GM12892 (cell line): ENCODE results near the gene SERPIND1.

ENCODE experiments used
- POLR2A ChIP-seq: IDR thresholded peaks from 2 replicates; pipeline ENCODE4 v1.6.1; 2011; ENCODE audit warnings: low read depth, low read length, control low read depth
- POLR2AphosphoS5 ChIP-seq: IDR thresholded peaks from 2 replicates; pipeline ENCODE4 v1.6.1; 2011; ENCODE audit warnings: low read depth, low read length, control low read depth

DNA sequence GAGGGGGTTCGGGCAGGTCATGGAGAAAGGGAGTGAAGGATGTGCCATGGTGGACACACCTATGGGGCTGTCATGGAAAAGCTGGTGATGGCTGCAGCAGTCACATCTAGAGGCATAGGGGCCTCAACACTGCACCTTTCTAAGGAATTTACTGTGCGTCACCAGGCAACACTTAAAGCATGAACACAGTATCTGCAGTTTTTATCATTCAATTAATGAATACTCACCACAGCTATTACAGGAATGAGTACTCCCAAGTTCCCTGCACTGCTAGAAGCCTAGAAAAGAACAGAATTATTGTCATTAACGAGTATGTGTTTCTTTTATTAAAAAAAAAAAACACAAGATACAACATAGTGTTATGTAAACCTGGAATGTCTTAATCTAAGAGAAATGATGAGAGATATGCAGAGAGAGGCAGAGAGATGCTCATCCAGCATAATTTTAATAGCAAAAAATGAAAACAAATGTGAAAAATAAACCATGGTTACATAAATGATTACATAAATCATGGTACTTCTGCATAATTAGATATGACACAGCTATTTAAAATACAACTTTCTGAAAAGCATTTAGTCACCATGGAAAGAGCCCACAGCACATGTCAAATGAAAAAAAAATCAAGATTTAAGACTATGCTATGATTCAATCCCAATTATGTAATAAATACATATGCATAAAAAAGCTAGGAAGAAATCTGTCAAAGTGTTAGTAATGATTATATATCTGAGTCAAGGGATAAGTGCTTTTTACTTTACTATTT, 19.2 kb downstream of the SERPIND1 start:
- TF ChIP-seq POLR2AphosphoS5, result no peak
- TF ChIP-seq POLR2A, result no peak
